ENCODE data around the gene CHD3.

Gene CHD3

GRCh38 chr17:7840441-7840840 lies 48.1 kb upstream of the CHD3 start:
- H3K9me2 ChIP-seq (replicated peaks; ENCODE audit: insufficient read depth, low read length), result no peaks in the 10 kb centered on the region
- H3K27me3 ChIP-seq (replicated peaks; ENCODE audit: insufficient read depth, low read length), result no peaks in the 10 kb centered on the region
- H2AFZ ChIP-seq (ENCODE audit: low read length), result no peak overlapping the region
- 0 out of 2 replicates have a peak, but pooled peaks cover 7% of the 10 kb centered on the region for H3K79me2 ChIP-seq (ENCODE audit: low read length)
- no peak overlapping the region for H3K9ac ChIP-seq (ENCODE audit: low read length)
- DNase-seq, result no peak
- no peak for TF ChIP-seq CTCF (IDR thresholded peaks at IDR 0.05; ENCODE audit: low read length)
- TF ChIP-seq EZH2phosphoT487 (IDR thresholded peaks at IDR 0.05; ENCODE audit: low read length), result no peak
- TF ChIP-seq EZH2 (optimal IDR thresholded peaks at IDR 0.05; ENCODE audit: low read depth, low read length), result no peak
- H3K4me3 ChIP-seq (ENCODE audit: low read length), result no peak overlapping the region
- no peak overlapping the region for H3K27ac ChIP-seq (ENCODE audit: low read length)
- no peak overlapping the region for H3K4me2 ChIP-seq (ENCODE audit: low read depth, low read length)
- peaks cover 53% of the 10 kb centered on the region for H3F3A ChIP-seq (ENCODE audit: insufficient read depth, low read length)
- no peaks in the 10 kb centered on the region for H3K9me3 ChIP-seq (replicated peaks; ENCODE audit: insufficient read depth, low read length)
- H3K4me1 ChIP-seq (ENCODE audit: low read length), result peaks cover 36% of the 10 kb centered on the region
- no peaks in the 10 kb centered on the region for H4K20me1 ChIP-seq (ENCODE audit: insufficient read depth, low read length)
- H3K36me3 ChIP-seq (replicated peaks; ENCODE audit: insufficient read depth, low read length), result no peaks in the 10 kb centered on the region

DNA sequence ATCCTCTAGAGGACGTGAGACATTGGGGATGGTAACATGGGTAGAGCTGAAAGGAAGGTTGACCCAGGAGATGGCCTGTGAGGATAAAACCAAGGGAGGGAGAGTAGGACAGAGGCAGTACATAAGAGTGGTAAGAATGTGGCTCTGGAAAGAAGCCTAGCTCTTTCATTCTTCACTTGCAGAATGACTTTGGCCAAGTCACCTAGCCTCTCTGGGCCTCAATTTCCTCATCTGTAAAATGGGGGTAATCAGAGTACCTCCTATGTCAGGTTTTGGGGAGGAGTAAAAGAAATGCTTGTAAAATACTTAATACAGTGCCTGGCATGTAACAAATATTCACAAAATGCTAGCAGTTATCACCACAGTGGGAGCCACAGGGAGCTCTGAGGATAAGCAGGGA lies 47.7 kb upstream of the CHD3 start:
- Histone ChIP-seq H3K4me1 (ENCODE audit: low read length) (peaks cover 36% of the 10 kb centered on the region), H3K9me2 (replicated peaks; ENCODE audit: insufficient read depth, low read length) (no peaks in the 10 kb centered on the region), H3K36me3 (replicated peaks; ENCODE audit: insufficient read depth, low read length) (no peaks in the 10 kb centered on the region), H3F3A (ENCODE audit: insufficient read depth, low read length) (peaks cover 50% of the 10 kb centered on the region), H3K9ac (ENCODE audit: low read length) (peak overlapping the region; percentile 98; the same call in 1 of the 2 replicates), H3K9me3 (replicated peaks; ENCODE audit: insufficient read depth, low read length) (no peaks in the 10 kb centered on the region), H4K20me1 (ENCODE audit: insufficient read depth, low read length) (no peaks in the 10 kb centered on the region), H3K4me2 (ENCODE audit: low read depth, low read length) (peak overlapping the region; percentile 100; the same call in 1 of the 2 replicates), H2AFZ (ENCODE audit: low read length) (no peak overlapping the region), H3K27ac (ENCODE audit: low read length) (no peak overlapping the region), H3K79me2 (ENCODE audit: low read length) (0 out of 2 replicates have a peak, but pooled peaks cover 7% of the 10 kb centered on the region), H3K4me3 (ENCODE audit: low read length) (peak overlapping the region; percentile 94), H3K27me3 (replicated peaks; ENCODE audit: insufficient read depth, low read length) (no peaks in the 10 kb centered on the region)
- TF ChIP-seq CTCF (IDR thresholded peaks at IDR 0.05; ENCODE audit: low read length) (no peak), EZH2 (optimal IDR thresholded peaks at IDR 0.05; ENCODE audit: low read depth, low read length) (no peak), EZH2phosphoT487 (IDR thresholded peaks at IDR 0.05; ENCODE audit: low read length) (no peak)
- no peak for DNase-seq

GRCh38 chr17:7841396-7841914 lies 47.1 kb upstream of the CHD3 start:
- H3K27me3 ChIP-seq (replicated peaks; ENCODE audit: insufficient read depth, low read length), result no peaks in the 10 kb centered on the region
- H3F3A ChIP-seq (ENCODE audit: insufficient read depth, low read length), result peaks cover 44% of the 10 kb centered on the region
- H3K36me3 ChIP-seq (replicated peaks; ENCODE audit: insufficient read depth, low read length), result no peaks in the 10 kb centered on the region
- no peaks in the 10 kb centered on the region for H4K20me1 ChIP-seq (ENCODE audit: insufficient read depth, low read length)
- H3K9me3 ChIP-seq (replicated peaks; ENCODE audit: insufficient read depth, low read length), result no peaks in the 10 kb centered on the region
- peak overlapping the region; percentile 98 for H3K9ac ChIP-seq (ENCODE audit: low read length)
- peak overlapping the region; percentile 93 for H2AFZ ChIP-seq (ENCODE audit: low read length)
- peak overlapping the region; percentile 100 for H3K4me2 ChIP-seq (ENCODE audit: low read depth, low read length)
- peak; percentile 59 for DNase-seq
- 0 out of 2 replicates have a peak, but pooled peaks cover 7% of the 10 kb centered on the region for H3K79me2 ChIP-seq (ENCODE audit: low read length)
- H3K4me1 ChIP-seq (ENCODE audit: low read length), result peaks cover 32% of the 10 kb centered on the region
- TF ChIP-seq EZH2 (optimal IDR thresholded peaks at IDR 0.05; ENCODE audit: low read depth, low read length) (no peak), CTCF (IDR thresholded peaks at IDR 0.05; ENCODE audit: low read length) (peak; percentile 21), EZH2phosphoT487 (IDR thresholded peaks at IDR 0.05; ENCODE audit: low read length) (no peak)
- H3K9me2 ChIP-seq (replicated peaks; ENCODE audit: insufficient read depth, low read length), result no peaks in the 10 kb centered on the region
- H3K4me3 ChIP-seq (ENCODE audit: low read length), result peak overlapping the region; percentile 94
- H3K27ac ChIP-seq (ENCODE audit: low read length), result peak overlapping the region; percentile 93
